Left kidney (tissue), 2 donors: ENCODE data around the gene ATP8A2. TPM values are rescaled to one million over a fixed set of nuclear protein-coding genes. Genes with fewer than 3 reads are reported as not detected.

Experiments
- DNase-seq: peaks from one replicate; pipeline ENCODE4 v3.0.0-alpha.2; 2013
- polyA plus RNA-seq: library from polyadenylated mRNA; unstranded; fragments of 120-200 nt; gene quantifications from one replicate; pipeline ENCODE4 v1.2.1, GENCODE V29; 2013; ENCODE audit not compliant: insufficient read length

ATP8A2 gene
- polyA plus RNA-seq, 1 donor, result 6.8 TPM

GRCh38 chr13:25683662-25684370 lies 312.0 kb downstream of the ATP8A2 start:
- DNase-seq, result no peak

DNA sequence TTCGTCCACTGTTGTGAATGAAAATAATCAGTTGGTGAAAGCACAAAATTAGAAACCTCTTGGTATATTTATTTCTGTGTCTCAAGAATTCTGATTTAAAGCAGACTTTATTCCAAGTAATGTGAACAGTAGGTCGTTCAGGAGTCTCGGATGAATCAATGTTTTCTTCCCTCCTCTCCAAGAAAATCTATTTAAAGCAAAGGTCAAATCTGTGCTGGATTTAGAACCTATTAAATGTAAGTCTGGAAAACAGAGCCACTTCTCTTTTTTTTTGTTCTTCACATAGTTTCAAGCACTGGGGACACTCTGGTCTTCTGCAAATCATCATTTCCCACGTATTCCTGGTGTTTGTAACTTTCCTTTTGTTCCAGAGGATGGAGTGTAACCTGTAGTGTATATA lies 312.7 kb downstream of the ATP8A2 start:
- no peak for DNase-seq

- no peak for DNase-seq
These were observed 315.2 kb downstream of the ATP8A2 start for GRCh38 chr13:25686831-25687470.

DNA sequence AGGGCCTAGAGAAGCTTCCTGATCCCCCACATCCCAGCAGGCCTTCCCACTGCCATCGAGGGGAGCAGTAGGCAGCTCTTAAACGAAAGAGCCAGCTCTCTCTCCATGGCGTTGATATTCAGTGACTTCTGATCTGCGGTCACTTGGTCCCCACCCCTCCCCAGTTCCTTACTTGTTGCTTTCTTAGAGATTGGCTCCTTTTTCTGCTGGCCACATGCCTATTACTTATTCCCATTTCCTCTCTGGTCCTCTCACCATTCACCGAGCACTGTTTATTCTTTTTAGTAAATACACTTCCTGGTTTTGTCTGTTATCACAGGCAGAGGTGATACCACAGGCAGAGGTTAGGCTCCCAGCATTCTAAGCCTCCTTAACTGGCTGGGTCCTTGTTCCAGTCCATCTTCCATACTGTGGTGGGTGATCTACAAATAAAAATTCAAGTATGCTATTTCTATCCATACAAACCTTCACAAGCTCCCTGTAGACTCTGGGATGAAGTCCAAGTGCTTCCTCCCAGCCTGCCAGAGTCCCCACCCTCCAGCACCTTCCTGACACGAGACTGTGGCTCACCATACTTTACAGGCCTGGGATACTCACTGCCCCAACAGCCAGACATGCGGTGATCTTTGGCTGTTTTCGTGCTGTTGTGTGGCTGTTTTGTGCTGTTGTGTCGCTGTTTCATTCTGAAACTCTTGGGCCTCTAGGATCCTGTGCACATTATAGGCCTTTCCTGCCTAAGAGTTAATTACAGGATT lies 315.9 kb downstream of the ATP8A2 start:
- DNase-seq, result no peak

DNA sequence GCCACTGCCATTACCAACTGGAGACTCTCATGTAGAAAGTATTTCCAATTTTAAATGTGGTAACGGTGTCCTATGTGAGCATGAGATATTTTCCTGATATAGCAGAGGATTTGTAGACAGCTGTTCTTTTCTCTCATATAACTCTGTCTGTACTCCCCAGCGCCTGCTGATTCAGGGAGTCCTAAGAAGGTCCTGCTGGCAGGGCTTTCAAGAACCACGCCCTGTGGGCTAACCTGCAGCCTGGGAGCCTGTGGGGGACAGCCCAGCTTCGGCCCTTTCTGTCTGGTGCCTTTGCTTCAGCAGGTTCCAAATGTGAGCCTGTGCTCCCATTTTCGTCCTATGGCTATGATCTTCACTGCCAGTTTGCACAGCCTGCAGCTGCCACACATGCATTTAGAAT lies 316.8 kb downstream of the ATP8A2 start:
- no peak for DNase-seq

DNA sequence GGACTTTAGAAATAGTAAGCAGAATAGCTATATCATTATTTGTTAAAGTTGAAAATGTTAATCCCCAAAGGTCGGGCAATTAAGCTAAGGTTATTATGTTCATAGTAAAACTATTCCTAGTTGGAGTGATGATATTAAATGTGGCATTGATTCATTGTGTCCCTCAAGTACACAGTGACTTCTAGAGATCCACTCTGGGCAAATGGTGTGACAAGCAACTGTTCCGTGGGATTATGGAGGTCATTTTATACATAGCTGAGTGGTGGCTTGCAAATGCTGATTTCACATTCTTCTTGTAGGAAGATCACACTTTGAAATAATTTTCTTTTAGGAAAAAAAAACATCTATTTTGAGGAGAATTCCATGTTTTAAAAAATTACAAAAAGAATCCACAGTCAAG lies 317.8 kb downstream of the ATP8A2 start:
- DNase-seq, result no peak

- DNase-seq, result no peak
These were observed 318.8 kb downstream of the ATP8A2 start for GRCh38 chr13:25690582-25690981.

DNA sequence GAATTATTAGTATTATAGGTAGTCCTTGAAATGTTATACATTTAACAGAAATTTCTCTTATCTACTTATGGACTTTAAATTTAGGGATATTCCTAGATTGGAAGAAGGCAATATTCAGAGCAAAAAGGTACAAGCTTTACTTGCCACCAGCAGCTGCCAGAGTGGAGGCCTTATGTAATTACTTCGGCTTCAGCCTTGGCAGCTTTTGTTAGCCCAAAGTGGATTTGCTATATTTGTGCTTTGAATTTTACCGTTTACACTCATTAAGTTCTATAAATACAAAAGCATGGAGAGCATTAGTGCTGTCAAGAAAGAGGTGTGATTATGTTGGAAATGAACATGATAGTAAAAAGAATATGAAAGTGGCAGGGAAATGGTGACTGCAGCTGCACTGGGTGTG lies 319.9 kb downstream of the ATP8A2 start:
- DNase-seq, result no peak

GRCh38 chr13:25692099-25692498 lies 320.3 kb downstream of the ATP8A2 start:
- peak; percentile 24 for DNase-seq

DNA sequence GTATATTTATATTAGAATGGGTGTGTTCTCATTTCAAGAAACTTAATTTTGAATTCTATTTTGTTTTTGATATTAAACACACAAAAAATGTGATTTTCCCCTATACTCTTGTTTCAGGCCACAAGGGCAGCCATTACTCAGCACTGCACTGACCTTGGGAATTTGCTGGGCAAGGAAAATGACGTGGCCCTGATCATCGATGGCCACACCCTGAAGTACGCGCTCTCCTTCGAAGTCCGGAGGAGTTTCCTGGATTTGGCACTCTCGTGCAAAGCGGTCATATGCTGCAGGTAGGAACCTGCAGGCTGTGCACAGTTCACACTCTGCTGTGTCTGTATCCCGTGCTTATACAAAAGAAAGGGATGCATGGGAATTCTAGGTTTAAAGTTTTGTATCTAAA lies 327.3 kb downstream of the ATP8A2 start:
- no peak for DNase-seq

GRCh38 chr13:25699600-25699999 lies 327.8 kb downstream of the ATP8A2 start:
- DNase-seq, result no peak

DNA sequence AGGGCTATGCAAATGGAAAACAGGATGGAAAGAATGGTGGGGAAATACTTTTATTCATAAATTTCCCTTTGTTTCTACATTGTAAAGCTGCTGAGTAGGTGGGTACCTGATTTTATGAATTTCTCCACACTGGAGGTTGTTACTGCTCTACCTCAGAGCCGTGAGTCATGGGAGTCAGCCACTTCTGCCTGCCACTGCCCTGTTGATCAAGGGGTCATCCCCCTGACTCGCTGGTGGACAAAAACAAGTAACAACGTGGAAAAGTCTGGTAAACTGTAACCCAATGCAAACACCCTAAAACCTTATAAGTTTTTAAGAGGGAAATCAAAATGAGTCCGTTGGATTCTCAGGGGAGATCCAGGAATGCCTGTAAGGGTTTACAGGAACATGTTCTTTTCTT lies 329.5 kb downstream of the ATP8A2 start:
- DNase-seq, result no peak

- no peak for DNase-seq
These were observed 330.6 kb downstream of the ATP8A2 start for GRCh38 chr13:25702386-25702785.

GRCh38 chr13:25707726-25708125 lies 336.0 kb downstream of the ATP8A2 start:
- no peak for DNase-seq

GRCh38 chr13:25708268-25708667 lies 336.5 kb downstream of the ATP8A2 start:
- DNase-seq, result no peak

GRCh38 chr13:25709088-25709487 lies 337.3 kb downstream of the ATP8A2 start:
- no peak for DNase-seq

DNA sequence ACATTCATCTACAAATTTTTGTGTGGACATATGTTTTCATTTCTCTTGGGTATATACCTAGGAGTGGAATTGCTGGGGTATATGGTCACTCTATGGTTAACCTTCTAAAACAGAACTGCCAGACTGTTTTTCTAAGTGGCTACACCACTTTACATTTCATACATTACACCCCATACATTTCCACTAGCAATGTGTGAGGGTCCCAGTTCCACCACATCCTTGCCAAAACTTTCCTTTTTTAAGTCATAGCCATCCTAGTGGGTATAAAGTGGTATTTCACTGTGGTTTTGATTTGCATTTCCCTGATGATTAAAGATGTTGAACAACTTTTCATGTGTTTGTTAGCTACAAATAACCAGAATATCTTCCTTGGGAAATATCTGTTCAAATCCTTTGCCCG lies 344.0 kb downstream of the ATP8A2 start:
- no peak for DNase-seq

GRCh38 chr13:25717666-25718197 lies 346.0 kb downstream of the ATP8A2 start:
- DNase-seq, result no peak

- no peak for DNase-seq
These were observed 347.9 kb downstream of the ATP8A2 start for GRCh38 chr13:25719666-25720065.

- DNase-seq, result no peak
These were observed 351.1 kb downstream of the ATP8A2 start for GRCh38 chr13:25722893-25723292.

DNA sequence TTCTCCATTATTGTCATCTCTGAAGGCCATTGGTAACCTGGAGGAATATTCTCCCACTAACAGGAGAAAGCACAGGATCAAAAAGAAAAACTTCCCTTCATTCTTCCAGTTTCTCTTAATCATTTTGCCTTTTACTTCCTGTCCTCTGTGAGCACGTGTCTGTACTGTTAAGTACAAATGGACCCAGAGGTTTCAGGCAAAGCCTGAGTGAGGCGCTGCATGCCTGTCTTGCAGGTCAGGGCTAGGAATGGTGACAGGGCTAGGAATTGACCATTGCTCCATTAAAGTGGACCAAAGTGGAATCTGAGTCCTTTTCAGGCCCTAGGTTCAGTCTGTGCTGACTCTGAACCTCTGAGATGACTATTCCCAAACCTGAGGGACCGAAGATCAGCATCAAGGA lies 353.3 kb downstream of the ATP8A2 start:
- no peak for DNase-seq

DNA sequence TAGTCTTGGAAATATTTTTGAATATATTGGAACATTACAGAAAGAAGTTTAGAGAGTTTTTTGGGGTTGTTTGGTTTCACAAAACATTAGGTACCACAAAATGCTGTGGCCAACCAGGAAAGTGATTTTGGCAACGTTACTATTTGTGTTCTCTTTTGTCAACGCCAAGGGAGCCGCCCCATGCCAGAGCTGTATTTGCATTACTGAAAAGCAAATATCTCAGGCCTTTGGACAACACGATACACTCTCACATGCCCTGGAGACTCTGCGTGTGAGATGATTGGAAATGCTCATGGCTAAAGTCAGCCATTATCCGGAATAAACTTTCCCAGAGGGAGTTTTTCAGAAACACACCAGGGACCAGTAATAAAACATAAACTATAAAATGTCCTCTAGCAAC lies 355.5 kb downstream of the ATP8A2 start:
- DNase-seq, result no peak

- DNase-seq, result no peak
These were observed 356.0 kb downstream of the ATP8A2 start for GRCh38 chr13:25727810-25728209.
